GM19193 (cell line): ENCODE measurements around the gene NAV1.

ENCODE experiments used
- POLR2A ChIP-seq: IDR thresholded peaks from 4 replicates; pipeline ENCODE4 v1.6.1; 2011; ENCODE audit not compliant: insufficient read depth, insufficient read length; ENCODE audit errors: extremely low read depth

The NAV1 gene

GRCh38 chr1:201551096-201551495, 12.2 kb downstream of the NAV1 start:
- no peak for TF ChIP-seq POLR2A

DNA sequence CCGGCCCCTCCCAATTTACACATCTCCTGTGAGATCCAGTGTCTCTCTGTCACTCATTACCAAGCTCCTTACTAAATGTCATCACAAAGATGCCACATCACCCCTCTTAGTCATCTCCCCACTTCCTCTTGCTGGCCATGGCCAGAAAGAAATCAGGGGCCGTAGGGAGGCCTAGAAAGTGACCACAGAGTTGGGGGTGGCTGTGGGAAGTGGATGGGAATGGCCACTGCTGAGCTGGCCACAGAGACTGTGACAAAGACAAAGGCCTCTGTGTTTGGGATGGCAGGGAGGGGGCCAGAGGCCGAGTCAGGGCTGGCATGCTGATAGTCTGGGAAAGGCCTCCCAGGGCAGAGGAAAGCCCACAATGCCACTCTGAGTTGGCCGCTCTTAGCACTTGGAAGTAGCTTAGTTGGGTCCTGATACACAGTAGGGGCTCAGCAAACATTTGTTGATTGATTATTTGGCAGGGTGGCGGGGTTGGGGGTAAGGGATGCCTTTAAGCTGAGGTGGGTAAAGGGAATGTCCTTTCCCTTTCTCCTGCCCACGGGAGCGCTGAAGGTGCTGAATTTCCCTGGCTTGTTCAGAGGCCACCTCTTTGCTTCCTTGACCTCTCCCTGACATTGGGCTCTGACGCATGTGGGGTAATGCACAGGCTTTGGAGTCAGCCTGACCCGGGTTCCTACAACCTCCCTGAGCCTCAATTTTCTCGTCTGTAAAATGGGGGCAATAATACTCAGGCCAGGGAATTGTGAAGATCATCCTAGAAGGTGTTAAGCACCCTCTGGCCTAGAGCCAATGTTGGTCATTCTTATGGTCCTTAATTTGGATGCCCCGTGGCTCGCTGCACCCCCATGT, 13.2 kb downstream of the NAV1 start:
- TF ChIP-seq POLR2A, result no peak

GRCh38 chr1:201552941-201553351, 14.0 kb downstream of the NAV1 start:
- TF ChIP-seq POLR2A, result no peak

DNA sequence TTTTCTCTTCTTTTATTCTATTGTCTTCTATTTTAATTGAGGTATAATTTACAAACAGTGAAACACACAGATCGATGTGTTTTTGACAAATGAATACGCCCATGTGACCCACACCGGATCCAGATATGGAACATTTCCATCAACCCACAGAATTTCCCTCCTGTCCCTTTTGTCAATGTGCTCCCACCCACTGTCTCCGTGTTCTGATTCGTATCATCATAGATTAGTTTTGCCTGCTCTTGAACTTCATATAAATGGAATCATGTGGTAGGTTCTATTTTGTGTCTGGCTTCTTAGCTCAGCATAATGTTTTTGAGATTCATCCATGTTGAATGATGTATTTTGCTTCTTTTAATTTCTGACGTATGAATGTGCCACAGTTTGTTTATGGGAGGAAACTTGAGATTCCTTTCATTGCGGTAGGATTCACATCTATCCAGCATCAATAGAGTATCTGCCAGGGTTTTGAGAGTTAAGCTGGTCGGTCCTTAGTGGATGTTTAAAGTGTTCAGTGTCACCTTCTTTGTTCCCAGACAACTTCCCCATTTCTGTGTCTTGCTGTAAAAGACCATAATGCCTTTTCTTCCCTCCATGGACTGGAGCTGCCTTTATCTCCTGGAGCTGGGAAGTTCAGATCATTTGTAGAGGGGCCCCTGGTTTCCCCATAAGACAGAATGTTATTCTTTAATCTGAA, 14.7 kb downstream of the NAV1 start:
- no peak for TF ChIP-seq POLR2A

DNA sequence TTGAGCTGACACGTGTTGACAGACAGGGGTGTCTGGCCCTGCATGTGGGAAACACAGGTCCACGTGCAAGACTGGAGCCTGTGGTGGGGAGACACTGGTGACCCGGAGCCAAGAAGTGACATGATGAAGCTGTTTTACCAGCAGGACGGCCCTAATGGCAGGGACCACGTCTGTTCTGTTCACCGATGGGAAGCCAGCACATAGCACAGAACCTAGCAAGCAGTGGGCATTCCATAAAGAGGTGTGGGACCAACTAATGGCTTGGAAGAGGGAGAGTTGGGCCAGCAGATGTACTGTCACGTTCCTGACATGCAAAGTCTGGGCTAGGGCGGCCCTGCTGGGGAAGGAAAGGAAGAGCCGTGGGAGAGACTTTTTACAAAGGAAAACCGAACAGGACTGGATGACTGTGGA, 15.3 kb downstream of the NAV1 start:
- TF ChIP-seq POLR2A, result no peak

DNA sequence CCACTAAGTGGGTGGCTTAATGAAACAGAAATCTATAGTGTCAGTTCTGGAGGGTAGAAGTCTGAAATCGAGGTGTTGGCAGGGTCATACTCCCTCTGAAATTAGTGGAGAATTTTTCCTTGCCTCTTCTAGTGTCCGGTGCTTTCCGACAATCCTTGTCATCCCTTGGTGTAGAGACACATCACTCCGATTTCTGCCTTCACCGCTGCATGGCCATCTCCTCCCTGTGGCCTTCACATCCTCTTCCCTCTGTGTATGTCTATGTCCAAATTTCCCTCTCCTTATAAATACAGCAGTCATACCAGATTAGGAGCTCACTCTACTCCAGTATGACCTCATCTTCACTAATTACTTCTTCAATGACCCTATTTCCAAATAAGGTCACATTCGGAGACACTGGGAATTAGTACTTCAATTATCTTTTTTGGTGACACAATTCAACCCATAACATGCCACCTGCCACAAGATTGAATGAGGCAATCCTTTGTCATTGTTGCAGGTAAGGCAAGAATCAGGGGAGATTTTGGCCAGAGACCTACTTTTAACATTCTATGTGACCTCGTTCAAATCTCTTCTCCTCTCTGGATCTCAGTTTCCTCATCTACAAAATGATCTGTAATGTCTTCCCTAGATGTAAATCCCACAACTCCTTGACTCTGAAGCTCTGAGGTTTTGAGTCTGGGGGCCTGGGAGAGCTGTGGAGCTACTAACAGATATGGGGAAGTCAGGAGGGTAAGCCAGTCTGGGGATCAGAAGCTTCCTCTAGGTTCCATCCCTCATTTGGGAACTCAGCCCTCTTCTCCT, 16.1 kb downstream of the NAV1 start:
- TF ChIP-seq POLR2A, result no peak

DNA sequence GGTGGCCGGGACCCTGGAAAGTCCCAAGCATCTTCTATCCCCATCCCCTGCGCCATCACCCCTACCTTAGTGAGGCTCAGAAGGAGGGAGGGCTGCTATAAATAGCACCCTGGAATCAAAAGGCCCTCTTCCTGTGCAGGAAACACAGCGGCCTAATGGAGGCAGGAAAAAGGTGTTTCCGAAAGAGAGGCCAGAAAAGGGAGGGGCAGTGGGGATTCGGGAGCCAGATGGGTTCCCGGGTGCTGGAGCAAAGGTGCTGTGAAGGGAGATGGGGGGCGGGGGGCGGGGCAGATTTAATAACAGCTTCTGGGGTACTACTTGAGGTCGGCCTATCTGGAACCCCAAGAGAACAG, 16.6 kb downstream of the NAV1 start:
- no peak for TF ChIP-seq POLR2A

- TF ChIP-seq POLR2A, result no peak
Observed at GRCh38 chr1:201556841-201557571, 18.1 kb downstream of the NAV1 start.

GRCh38 chr1:201557572-201557958, 18.6 kb downstream of the NAV1 start:
- TF ChIP-seq POLR2A, result no peak

GRCh38 chr1:201559679-201560162, 20.8 kb downstream of the NAV1 start:
- TF ChIP-seq POLR2A, result no peak

- no peak for TF ChIP-seq POLR2A
Observed at GRCh38 chr1:201560328-201561194, 21.6 kb downstream of the NAV1 start.

GRCh38 chr1:201561195-201561564, 22.3 kb downstream of the NAV1 start:
- no peak for TF ChIP-seq POLR2A

- no peak for TF ChIP-seq POLR2A
Observed at GRCh38 chr1:201561601-201562000, 22.7 kb downstream of the NAV1 start.

GRCh38 chr1:201562257-201562656, 23.3 kb downstream of the NAV1 start:
- no peak for TF ChIP-seq POLR2A

- TF ChIP-seq POLR2A, result no peak
Observed at GRCh38 chr1:201562659-201563405, 23.9 kb downstream of the NAV1 start.
